GM12873 (cell line): ENCODE results near the gene ZNF526.

ENCODE experiments used
- CTCF ChIP-seq: IDR thresholded peaks from 2 replicates; pipeline ENCODE4 v1.5.1; 2012; ENCODE audit warnings: low read depth, mild to moderate bottlenecking, moderate library complexity, low read length, control low read depth; ENCODE audit not compliant: insufficient read depth; ENCODE audit errors: missing control alignments

Gene ZNF526

GRCh38 chr19:42268142-42268703 is 48.1 kb downstream of the ZNF526 start:
- no peak for TF ChIP-seq CTCF

GRCh38 chr19:42268704-42269477 is 48.8 kb downstream of the ZNF526 start, which contains the start of gene CIC:
Gene CIC, plus strand, starts transcription at chr19:42269252. Its CDS starts 2,532 bp downstream, at chr19:42271784.
- TF ChIP-seq CTCF: no peak

GRCh38 chr19:42269478-42270345 is 49.6 kb downstream of the ZNF526 start:
- no peak for TF ChIP-seq CTCF

- TF ChIP-seq CTCF: no peak
Observed at GRCh38 chr19:42270346-42271044, 50.4 kb downstream of the ZNF526 start.

GRCh38 chr19:42271045-42271419 is 50.9 kb downstream of the ZNF526 start:
- TF ChIP-seq CTCF: no peak

- TF ChIP-seq CTCF: no peak
Observed at GRCh38 chr19:42271861-42272534, 51.9 kb downstream of the ZNF526 start.

- TF ChIP-seq CTCF: no peak
Observed at GRCh38 chr19:42272535-42272897, 52.4 kb downstream of the ZNF526 start.
